HG02938 (cell line): Measurements from ENCODE around the gene NECTIN1.
A peak's percentile ranks its signal among the peaks of the same experiment; 100 is the strongest.

ENCODE experiments used
- ATAC-seq: cut with Tn5 transposase; IDR thresholded peaks from one replicate; pipeline ENCODE4 v1.9.1; 2021; ENCODE audit warnings: mild to moderate bottlenecking, moderate library complexity; ENCODE audit not compliant: unreplicated experiment

Gene NECTIN1

GRCh38 chr11:119734788-119735187 lies 5.8 kb upstream of the NECTIN1 start:
- no peak for ATAC-seq

DNA sequence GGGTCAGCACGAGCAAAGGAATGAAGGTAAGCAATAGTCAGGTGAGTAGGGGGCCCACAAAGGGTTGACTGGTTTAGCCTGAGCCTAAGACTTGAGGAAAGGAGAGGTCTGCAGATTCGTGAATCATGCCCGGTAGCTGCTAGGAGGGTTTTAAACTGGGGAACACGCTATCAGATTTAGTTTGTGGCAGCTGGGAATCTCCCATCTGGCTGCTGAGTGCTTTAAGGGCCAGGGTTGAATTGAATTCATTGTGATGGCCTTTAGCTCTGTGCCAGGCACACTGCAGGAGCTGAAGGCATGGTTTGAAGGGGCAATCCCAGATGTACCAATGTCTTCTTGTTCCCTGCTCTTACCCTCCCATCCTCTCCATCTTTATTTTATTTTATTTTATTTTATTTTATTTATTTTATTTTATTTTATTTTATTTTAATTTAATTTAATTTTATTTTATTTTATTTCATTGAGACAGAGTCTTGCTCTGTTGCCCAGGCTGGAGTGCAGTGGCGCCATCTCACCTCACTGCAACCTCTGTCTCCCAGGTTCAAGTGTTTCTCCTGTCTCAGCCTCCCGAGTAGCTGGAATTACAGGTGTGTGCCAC lies 1.9 kb upstream of the NECTIN1 start:
- ATAC-seq = no peak

DNA sequence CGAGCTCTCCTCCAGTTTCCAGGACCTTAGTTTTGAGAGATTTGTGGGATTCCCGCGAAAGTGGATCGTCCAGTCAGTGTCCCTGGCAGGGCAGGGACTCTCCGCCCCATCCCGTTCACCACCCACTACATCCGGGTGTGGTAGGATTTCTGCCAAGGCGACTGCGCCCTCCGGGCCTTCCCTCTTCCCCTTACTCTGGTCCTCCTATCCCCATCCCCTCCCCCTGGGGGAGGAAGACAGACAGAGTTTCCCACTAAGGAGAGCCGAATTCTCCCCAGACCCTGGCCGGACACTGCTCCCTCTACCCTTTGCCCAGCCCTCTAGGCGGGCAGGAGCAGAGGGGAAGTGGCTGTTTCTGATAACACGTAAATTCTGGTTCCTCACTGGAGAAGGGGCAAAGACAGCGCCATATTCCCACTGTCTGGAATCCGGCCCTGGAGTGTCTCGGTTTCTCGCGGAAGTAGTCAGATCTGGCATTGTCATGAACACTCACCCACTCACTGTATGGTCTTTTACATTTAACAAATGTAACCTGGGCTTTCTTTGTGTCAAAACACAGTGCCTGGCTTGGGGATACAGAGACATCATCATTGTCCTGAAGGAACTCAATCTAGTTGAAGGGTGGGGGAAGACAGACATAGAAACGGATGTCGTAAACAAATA lies 1.1 kb upstream of the NECTIN1 start:
- ATAC-seq = no peak

GRCh38 chr11:119729581-119729927 lies 554 bp upstream of the NECTIN1 start:
- ATAC-seq = peak; percentile 28

- ATAC-seq = no peak
These were observed 781 bp downstream of the NECTIN1 start for GRCh38 chr11:119728211-119728626.

- no peak for ATAC-seq
These were observed 1.4 kb downstream of the NECTIN1 start for GRCh38 chr11:119727523-119728151.

- no peak for ATAC-seq
These were observed 2.1 kb downstream of the NECTIN1 start for GRCh38 chr11:119726585-119727522.

GRCh38 chr11:119726150-119726553 lies 2.8 kb downstream of the NECTIN1 start:
- no peak for ATAC-seq

GRCh38 chr11:119724956-119725355 lies 4.0 kb downstream of the NECTIN1 start:
- no peak for ATAC-seq

DNA sequence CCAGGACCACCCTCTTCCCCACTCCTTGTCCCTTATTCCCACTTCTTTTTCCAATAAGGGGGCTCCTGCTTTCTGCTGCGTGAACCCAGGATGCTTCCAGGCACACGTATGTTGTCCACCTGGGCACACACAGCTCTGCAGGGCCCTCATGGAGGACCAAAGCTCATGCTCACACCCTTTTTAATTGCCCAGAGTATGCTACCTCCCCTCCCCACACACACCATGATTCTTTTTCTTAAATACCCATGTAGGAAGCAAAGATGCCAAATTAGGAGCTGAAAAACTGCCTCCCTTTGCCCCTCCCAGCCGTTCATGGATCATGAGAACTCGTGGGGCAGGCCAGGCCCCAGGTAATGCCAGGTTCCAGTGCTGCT lies 5.1 kb downstream of the NECTIN1 start:
- ATAC-seq = no peak

DNA sequence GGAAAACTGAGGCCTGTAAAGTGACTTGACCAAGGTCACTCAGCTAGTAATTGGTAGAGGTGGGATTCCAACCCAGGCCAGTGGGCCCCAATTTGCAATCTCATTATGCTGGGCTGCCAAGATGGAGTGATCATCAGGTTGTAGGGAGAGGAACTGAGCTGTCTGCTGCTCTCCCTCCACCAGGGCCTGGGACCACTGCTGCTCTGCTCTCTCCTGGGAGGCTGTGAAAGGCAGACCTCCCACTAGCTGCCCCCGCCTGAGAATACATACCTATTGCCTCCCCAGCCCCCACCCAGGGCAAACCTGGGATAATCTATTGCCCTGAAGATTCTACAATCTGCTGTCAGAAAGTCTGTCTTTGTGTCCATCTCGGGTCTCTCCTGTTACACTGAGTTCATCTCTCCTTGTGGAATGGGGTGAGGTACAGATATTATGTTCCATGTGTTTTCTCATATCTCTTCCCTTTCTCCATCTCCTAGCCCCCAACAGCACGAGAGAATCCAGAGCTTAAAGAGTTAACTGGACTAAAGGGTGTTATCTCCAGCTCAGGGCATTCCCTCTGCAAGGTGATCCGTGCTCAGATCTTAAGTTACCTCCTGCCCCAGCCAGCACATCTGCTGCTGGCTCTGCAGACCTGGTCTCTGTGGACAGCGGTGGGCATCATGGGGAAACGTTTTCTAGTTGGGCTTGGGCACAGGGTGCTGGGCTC lies 5.6 kb downstream of the NECTIN1 start:
- ATAC-seq = no peak

DNA sequence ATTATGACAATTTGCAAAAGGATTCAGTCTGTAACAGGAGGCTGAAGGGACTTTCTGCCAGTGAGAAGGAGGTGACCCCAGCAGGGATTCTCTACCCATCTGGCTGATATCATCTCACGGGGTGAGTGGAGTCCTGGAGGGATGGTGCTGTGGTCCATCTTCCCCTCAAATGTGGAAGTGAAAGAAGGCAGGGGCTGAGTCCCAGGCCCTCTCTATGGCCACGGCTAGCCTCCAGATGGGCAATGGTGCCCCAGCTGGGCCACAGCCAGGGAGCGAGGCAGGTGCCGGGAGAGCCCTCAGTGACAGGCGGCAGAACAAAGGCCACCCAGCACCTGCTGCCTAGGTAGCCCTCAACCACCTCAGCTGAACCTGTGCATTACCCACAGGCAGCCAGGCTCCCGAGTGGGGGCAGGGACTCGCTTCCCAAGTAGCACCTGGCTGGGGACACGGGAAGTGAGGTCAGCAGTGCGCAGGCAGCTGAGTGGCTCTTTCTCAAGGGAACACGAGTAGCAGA lies 6.7 kb downstream of the NECTIN1 start:
- no peak for ATAC-seq

- no peak for ATAC-seq
These were observed 7.6 kb downstream of the NECTIN1 start for GRCh38 chr11:119721129-119722120.

DNA sequence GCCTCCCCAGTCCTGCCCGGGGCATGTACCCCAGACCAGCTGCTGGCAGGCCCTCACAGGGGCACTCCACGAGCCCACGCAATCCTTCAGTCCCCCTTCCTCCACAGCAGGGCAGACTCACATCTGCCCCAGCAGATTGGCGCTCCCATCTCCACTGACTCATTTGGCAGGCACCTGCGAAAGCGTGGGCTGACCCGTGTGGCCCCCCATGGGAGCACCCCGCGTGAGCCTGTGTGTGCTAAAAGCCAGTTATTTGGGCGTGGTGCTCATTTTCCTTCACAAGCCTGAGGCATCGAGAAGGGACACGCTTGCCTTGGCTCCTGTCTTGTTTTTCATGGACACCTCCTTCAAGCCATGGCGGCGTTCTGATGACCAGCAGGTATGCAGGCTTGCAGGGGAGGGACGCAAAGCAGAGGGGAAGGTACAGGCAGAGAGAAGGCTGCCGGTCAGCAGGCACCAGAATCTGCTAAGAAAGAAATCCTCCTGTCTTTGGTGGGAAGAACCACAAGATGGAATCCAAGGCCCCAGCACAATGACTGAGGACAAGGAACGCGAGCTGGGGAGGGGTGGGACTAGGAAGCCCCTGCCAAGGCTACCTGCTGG lies 8.6 kb downstream of the NECTIN1 start:
- no peak for ATAC-seq

- ATAC-seq = no peak
These were observed 11.0 kb downstream of the NECTIN1 start for GRCh38 chr11:119717839-119718534.

DNA sequence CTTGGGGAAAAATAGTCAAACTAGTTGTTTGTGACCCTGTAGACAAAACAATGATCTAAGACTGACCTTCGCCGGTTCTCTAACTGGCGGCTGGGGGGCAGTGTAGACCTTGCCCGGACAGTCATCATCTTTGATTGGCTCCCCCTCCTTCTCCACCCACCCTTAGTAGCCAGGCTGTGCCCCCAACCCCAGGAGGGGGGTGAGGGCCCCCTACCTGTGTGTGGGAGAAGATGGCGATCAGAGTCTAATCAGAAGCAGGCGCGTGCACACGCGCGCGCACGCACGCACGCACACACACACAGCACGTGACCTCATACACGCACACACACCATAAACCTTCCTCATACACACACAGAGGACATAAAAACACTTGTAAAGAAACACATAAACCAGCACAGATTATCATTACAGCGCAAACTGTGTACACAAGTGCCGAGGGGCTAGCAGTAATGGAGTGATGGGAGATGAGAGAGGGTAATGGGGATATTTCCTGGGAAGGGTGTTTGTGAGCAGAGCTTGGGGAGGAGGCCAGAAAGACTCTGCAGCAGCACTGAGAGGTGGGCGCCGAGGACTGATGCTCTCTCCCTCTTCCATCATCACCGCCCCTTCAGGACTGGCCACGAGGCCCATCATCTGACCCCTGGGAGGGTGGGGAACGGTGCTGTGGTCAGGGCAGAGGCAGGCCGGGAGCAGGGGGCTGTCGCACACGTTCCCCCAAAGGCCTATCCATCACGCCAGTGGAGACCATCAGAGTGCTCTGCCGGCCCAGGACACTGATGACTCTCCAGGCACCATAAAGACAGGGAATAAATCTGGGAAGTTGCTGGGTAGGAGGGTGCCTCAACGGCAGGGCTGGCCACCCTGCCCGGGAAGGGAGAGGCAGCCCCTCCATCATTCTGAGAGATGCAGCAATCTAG lies 12.2 kb downstream of the NECTIN1 start:
- ATAC-seq = no peak

DNA sequence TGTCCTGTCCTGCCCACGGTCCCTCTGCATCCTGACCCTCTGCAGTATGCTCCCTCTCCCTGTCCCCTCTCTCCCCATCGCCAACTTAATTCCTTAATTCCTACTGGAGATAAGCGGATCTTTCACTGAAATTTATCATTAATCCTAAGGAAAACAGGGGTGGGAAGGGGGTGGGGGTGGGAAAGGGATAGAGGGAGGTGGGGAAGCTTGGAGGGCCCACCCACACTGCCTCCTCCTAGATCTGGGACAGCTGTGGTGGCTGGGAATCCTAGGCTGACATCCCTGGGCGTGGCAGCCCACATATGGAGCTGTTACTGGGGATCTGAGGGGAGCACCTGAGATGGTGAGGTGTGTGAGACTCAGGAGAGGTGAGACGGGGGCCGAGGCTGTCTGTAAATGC lies 14.4 kb downstream of the NECTIN1 start:
- ATAC-seq = no peak
